HUES6 (cell line): ENCODE data around the gene ATXN10.

Source experiments
- H3K27ac ChIP-seq: 2 replicates; pipeline ENCODE4 v1.7.0; 2013; ENCODE audit warnings: low read depth, mild to moderate bottlenecking, low read length, inconsistent platforms
- H3K27me3 ChIP-seq: 2 replicates; pipeline ENCODE4 v1.6.1; 2013; ENCODE audit warnings: low read length; ENCODE audit not compliant: control insufficient read depth, insufficient read depth
- H3K36me3 ChIP-seq: 2 replicates; pipeline ENCODE4 v1.6.1; 2013; ENCODE audit warnings: low read length; ENCODE audit not compliant: control insufficient read depth, insufficient read depth
- H3K4me1 ChIP-seq: 2 replicates; pipeline ENCODE4 v1.6.1; 2013; ENCODE audit warnings: low read length; ENCODE audit not compliant: control insufficient read depth, insufficient read depth
- H3K4me3 ChIP-seq: 2 replicates; pipeline ENCODE4 v1.5.1; 2013; ENCODE audit warnings: low read depth, low read length
- H3K9ac ChIP-seq: one replicate; pipeline ENCODE4 v1.6.1; 2013; ENCODE audit warnings: mild to moderate bottlenecking, low read length
- H3K9me3 ChIP-seq: 2 replicates; pipeline ENCODE4 v1.6.1; 2013; ENCODE audit warnings: low read depth, low read length; ENCODE audit not compliant: control insufficient read depth, insufficient read depth

ATXN10 gene

GRCh38 chr22:45830531-45831245 is 159.1 kb downstream of the ATXN10 start:
- peaks cover 12% of the 10 kb centered on the region for H3K36me3 ChIP-seq
- no peak overlapping the region for H3K9ac ChIP-seq
- H3K4me1 ChIP-seq = no peaks in the 10 kb centered on the region
- no peaks in the 10 kb centered on the region for H3K27me3 ChIP-seq
- no peak overlapping the region for H3K27ac ChIP-seq
- H3K4me3 ChIP-seq = no peak overlapping the region
- H3K9me3 ChIP-seq = no peaks in the 10 kb centered on the region

GRCh38 chr22:45831394-45831793 is 159.8 kb downstream of the ATXN10 start:
- Histone ChIP-seq H3K4me1 (no peaks in the 10 kb centered on the region), H3K27ac (no peak overlapping the region), H3K9ac (no peak overlapping the region), H3K9me3 (no peaks in the 10 kb centered on the region), H3K4me3 (no peak overlapping the region), H3K36me3 (peaks cover 12% of the 10 kb centered on the region), H3K27me3 (no peaks in the 10 kb centered on the region)

GRCh38 chr22:45832180-45832579 is 160.5 kb downstream of the ATXN10 start:
- Histone ChIP-seq H3K36me3 (peaks cover 12% of the 10 kb centered on the region; the same call in 1 of the 2 replicates), H3K27me3 (no peaks in the 10 kb centered on the region), H3K9me3 (no peaks in the 10 kb centered on the region), H3K4me1 (no peaks in the 10 kb centered on the region), H3K9ac (no peak overlapping the region), H3K27ac (no peak overlapping the region), H3K4me3 (no peak overlapping the region)

GRCh38 chr22:45832959-45833580 is 161.4 kb downstream of the ATXN10 start:
- Histone ChIP-seq H3K4me1 (no peaks in the 10 kb centered on the region), H3K9me3 (no peaks in the 10 kb centered on the region), H3K9ac (no peak overlapping the region), H3K36me3 (peaks cover 12% of the 10 kb centered on the region; the same call in 1 of the 2 replicates), H3K27ac (no peak overlapping the region), H3K27me3 (no peaks in the 10 kb centered on the region), H3K4me3 (no peak overlapping the region)

GRCh38 chr22:45833613-45834012 is 162.0 kb downstream of the ATXN10 start:
- H3K27me3 ChIP-seq = no peaks in the 10 kb centered on the region
- no peak overlapping the region for H3K27ac ChIP-seq
- no peak overlapping the region for H3K9ac ChIP-seq
- H3K36me3 ChIP-seq = peaks cover 12% of the 10 kb centered on the region; the same call in 1 of the 2 replicates
- no peak overlapping the region for H3K4me3 ChIP-seq
- H3K9me3 ChIP-seq = no peaks in the 10 kb centered on the region
- no peaks in the 10 kb centered on the region for H3K4me1 ChIP-seq

- Histone ChIP-seq H3K36me3 (peaks cover 12% of the 10 kb centered on the region; the same call in 1 of the 2 replicates), H3K9me3 (no peaks in the 10 kb centered on the region), H3K27me3 (no peaks in the 10 kb centered on the region), H3K4me1 (no peaks in the 10 kb centered on the region), H3K27ac (no peak overlapping the region), H3K4me3 (no peak overlapping the region), H3K9ac (no peak overlapping the region)
Measured at GRCh38 chr22:45834241-45834640, 162.6 kb downstream of the ATXN10 start.

GRCh38 chr22:45834795-45835194 is 163.2 kb downstream of the ATXN10 start:
- H3K4me1 ChIP-seq = no peaks in the 10 kb centered on the region
- H3K9me3 ChIP-seq = no peaks in the 10 kb centered on the region
- no peak overlapping the region for H3K27ac ChIP-seq
- no peaks in the 10 kb centered on the region for H3K27me3 ChIP-seq
- H3K4me3 ChIP-seq = no peak overlapping the region
- H3K9ac ChIP-seq = no peak overlapping the region
- peaks cover 12% of the 10 kb centered on the region; the same call in 1 of the 2 replicates for H3K36me3 ChIP-seq

- H3K36me3 ChIP-seq = peaks cover 12% of the 10 kb centered on the region; the same call in 1 of the 2 replicates
- no peak overlapping the region for H3K9ac ChIP-seq
- no peaks in the 10 kb centered on the region for H3K4me1 ChIP-seq
- H3K4me3 ChIP-seq = no peak overlapping the region
- no peak overlapping the region for H3K27ac ChIP-seq
- H3K27me3 ChIP-seq = no peaks in the 10 kb centered on the region
- H3K9me3 ChIP-seq = no peaks in the 10 kb centered on the region
Measured at GRCh38 chr22:45836418-45837169, 165.0 kb downstream of the ATXN10 start.

- H3K9ac ChIP-seq = no peak overlapping the region
- no peak overlapping the region for H3K27ac ChIP-seq
- H3K9me3 ChIP-seq = no peaks in the 10 kb centered on the region
- H3K4me1 ChIP-seq = no peaks in the 10 kb centered on the region
- no peaks in the 10 kb centered on the region for H3K27me3 ChIP-seq
- H3K36me3 ChIP-seq = peaks cover 12% of the 10 kb centered on the region; the same call in 1 of the 2 replicates
- H3K4me3 ChIP-seq = no peak overlapping the region
Measured at GRCh38 chr22:45837508-45837907, 165.9 kb downstream of the ATXN10 start.

- Histone ChIP-seq H3K36me3 (peaks cover 12% of the 10 kb centered on the region; the same call in 1 of the 2 replicates), H3K4me1 (no peaks in the 10 kb centered on the region; the same call in 1 of the 2 replicates), H3K27ac (no peak overlapping the region), H3K9me3 (no peaks in the 10 kb centered on the region), H3K27me3 (no peaks in the 10 kb centered on the region), H3K9ac (no peak overlapping the region), H3K4me3 (no peak overlapping the region)
Measured at GRCh38 chr22:45838305-45838887, 166.8 kb downstream of the ATXN10 start.
